COLO668 (cell line): ENCODE measurements around the gene PRR35.
A peak's percentile ranks its signal among the peaks of the same experiment; 100 is the strongest.

ENCODE experiments used
- DNase-seq: peaks from one replicate; lab custom pipeline; 2025; ENCODE audit not compliant: unreplicated experiment; lab: John Stamatoyannopoulos, UW

Gene PRR35

DNA sequence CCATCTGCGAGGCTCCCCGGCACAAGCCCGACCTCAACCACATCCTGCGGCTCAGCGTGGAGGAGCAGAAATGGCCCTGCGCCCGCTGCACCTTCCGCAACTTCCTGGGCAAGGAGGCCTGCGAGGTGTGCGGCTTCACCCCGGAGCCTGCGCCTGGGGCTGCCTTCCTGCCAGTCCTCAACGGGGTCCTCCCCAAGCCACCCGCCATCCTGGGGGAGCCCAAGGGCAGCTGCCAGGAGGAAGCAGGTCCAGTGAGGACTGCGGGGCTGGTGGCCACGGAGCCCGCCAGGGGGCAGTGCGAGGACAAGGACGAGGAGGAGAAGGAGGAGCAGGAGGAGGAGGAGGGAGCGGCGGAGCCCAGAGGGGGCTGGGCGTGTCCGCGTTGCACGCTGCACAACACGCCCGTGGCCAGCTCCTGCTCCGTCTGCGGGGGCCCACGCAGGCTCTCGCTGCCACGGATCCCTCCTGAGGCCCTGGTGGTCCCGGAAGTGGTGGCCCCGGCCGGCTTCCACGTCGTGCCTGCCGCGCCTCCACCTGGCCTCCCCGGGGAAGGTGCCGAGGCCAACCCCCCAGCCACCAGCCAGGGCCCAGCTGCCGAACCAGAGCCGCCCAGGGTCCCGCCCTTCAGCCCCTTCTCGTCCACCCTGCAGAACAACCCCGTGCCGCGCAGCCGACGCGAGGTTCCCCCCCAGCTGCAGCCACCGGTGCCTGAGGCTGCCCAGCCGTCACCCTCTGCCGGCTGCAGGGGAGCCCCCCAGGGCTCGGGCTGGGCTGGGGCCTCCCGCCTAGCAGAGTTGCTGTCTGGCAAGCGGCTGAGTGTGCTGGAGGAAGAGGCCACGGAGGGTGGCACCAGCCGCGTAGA is 13.1 kb upstream of the PRR35 start:
- DNase-seq, result peak; percentile 68

DNA sequence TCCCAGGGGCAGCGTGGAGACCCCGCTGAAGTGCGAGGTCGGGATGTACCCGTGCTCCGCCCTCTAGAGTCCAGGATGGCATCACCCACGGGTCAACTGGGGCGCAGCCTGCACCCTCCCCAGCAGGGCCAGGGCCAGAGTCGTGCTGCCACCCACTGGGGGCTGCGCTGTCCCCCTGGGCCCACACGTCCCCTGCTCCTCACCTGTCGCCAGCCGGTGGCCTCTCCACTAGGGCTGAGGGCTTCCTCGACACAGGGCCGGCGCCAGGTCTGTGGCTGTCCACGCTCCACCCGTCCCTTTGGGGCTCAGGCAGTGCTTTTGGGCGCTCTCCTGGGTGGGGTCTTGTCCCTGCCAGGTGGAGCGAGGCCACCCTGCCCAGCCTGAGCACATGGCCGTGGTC is 11.6 kb upstream of the PRR35 start:
- no peak for DNase-seq

DNA sequence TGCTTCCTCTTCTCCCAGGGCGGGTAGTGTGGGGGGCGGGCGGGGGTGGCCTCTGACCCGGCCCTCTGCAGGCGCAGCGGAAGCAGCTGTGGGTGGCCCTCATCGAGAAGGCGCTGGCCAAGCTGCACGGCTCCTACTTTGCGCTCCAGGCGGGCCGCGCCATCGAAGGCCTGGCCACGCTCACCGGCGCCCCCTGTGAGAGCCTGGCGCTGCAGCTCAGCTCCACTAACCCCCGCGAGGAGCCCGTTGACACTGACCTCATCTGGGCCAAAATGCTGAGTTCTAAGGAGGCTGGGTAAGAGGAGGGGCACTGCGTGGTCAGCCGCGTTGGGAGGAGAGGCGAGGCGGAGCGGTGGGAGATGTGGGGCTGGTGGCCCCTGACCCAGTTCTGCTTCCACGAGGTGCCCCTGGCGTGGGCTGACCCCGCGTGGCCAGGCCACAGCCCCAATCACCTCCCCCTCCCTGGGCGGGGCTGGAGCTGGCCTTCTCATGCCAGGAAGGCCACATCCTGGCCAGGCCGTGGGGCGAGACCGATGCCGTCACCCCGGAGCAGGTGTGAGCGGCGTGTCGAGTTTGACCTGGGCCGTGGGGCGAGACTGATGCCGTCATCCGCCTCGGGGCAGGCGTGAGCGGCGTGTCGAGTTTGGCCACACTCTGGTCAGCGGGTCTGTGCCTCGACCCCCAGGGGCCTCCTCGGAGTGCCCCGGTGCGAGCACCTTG is 10.5 kb upstream of the PRR35 start:
- no peak for DNase-seq

DNA sequence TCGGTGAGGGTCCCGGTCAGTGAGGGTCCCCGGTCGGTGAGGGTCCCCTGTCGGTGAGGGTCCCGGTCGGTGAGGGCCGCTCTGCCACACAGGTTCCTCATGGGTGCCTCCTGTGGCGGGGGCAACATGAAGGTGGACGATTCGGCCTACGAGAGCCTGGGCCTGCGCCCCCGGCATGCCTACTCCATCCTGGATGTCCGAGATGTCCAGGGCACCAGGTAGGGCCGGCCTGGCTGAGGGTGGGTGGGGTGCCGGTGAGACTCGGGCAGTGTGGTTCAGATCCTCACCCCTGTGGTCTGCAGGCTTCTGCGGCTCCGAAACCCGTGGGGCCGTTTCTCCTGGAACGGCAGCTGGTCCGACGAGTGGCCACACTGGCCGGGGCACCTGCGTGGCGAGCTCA is 9.0 kb upstream of the PRR35 start:
- no peak for DNase-seq

DNA sequence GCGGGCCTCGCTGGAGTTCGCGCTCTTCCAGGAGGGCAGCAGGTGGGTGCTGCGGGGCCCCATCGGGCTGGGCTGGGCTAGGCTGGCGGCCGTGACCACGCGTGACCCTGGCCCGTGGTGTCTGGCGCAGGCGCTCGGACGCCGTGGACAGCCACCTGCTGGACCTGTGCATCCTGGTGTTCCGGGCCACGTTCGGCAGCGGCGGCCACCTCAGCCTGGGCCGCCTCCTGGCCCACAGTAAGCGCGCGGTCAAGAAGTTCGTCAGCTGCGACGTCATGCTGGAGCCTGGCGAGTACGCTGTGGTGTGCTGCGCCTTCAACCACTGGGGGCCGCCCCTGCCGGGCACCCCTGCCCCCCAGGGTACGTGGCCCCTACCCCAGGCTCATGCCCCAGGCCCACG is 8.0 kb upstream of the PRR35 start:
- no peak for DNase-seq

DNA sequence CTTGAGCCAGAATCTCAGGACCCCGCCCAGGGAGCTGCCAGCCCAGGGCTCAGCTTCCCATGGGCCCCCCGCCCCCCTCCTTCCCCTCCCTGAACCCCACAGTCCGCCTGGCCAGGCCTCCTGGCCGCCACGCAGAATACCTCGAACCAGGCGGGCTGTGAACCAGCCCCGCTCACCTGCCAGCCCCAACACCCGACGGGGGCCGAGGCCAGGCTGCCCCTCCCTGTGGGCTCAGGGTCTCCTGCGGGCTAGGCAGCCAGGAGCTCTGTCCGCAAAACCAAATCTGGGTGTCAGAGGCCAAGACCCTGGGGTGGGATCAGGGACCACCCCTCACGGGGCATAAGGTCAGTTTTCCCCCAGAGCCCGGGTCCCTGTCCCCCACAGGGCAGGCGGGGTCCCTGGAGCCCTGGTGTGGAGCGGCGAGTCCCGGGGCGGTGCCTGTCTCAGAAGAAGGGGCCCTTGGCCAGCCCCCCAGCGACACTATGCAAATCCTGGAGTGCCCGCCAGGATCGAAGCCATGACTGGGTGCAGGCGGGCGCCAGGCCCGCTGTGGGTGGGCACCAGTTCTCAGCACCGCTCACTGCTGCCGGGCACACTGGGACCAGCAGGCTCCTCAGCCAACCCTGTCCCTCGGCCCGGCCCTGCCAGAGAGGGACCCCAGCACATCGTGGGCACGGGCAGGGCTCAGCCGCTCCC is 6.4 kb upstream of the PRR35 start:
- DNase-seq, result no peak

DNA sequence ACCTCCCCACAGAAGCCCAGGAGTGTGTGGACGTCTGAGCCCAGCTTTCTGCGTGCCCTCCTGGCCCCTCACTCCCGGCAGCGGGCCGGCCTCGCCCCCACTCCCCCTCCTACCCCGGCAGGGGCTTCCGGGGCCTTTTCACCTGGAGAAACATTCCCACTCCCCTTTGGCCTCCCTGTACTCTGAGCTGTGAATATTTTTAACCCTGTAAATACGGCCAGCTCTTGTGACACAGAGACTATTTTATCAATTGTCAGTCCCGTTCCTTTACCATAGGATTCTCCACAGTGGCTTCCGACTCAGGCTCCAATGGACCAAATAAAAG is 5.9 kb upstream of the PRR35 start:
- DNase-seq, result no peak

DNA sequence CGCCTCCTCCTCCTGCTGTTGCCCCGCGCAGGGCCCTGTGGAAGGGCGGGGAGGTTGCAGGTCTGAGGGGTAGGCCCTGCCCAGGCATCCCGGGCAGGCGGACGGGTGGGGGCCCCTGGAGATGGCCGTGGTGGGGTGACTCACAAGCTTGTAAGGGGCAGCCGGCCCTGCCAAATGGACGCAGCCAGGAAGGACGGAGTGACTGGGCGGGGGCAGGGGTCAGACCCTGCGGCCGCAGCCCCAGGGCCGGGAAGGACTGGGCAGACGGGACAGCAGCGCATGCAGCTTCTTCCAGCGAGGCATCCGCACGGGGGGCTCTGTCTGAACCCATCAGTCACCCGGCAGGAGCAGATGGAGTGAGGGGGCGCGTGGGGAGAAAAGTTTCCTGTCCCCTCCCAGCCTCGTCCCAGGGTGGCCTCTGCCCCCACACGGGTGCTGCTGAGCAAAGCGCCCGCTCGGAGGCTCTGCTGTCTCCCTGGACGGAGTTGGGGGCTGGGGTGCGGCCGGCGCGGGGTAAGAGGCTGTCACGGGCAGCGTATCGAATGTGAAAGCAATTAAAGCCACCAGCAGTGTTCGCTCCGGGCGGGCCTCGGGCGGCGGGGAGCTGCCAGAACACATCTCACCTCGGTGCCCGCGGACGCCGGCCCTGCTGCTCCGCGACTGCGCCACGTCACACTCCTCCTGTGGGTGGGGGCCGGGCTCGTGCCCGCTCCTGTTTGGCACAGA is 5.4 kb upstream of the PRR35 start:
- no peak for DNase-seq

DNA sequence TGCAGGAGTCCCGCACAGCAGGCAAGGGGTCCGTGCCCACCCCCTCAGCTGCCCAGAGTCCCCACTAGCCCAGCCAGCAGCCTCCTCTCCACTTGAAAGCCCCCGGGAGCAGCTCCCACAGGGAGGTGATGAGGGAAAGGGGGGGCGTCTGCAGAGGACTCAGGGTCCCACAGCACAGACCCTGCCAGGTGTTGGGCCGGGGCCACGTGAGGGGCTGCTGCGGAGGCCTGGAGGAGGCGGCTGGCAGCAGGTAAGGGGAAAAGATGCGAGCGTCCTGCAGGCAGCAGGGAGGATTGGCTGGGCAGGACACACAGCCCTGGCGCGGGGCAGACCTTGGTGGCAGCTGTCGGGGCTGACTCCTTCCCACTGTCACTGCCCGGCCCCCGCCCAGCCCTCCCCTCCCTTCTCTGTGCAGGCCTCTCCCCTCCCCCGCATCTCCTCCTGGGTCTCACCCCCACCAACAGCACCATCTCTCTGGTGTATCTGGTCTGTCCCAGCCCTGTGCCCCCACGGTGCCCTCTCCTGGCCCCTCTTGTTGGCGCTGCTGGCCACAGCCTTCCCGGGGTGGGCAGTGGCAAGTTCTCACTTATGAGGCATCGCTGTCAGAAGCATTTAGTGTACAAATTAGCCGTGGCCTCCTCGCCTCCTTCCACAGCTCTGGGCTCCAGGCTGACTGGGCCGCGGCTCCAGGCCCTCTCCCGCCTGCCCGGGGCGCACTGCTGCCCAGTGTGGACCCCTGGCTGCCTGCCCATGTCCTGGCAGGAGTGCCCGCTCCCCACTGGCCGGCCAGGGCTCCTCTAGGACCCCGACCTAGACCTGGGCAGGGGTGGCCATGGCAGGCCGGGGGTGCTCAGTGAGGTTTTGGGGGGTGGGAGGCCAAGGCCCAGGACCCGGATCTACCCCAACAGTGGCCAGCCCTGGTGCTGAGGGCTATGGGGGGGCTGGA is 4.4 kb upstream of the PRR35 start:
- DNase-seq, result no peak

DNA sequence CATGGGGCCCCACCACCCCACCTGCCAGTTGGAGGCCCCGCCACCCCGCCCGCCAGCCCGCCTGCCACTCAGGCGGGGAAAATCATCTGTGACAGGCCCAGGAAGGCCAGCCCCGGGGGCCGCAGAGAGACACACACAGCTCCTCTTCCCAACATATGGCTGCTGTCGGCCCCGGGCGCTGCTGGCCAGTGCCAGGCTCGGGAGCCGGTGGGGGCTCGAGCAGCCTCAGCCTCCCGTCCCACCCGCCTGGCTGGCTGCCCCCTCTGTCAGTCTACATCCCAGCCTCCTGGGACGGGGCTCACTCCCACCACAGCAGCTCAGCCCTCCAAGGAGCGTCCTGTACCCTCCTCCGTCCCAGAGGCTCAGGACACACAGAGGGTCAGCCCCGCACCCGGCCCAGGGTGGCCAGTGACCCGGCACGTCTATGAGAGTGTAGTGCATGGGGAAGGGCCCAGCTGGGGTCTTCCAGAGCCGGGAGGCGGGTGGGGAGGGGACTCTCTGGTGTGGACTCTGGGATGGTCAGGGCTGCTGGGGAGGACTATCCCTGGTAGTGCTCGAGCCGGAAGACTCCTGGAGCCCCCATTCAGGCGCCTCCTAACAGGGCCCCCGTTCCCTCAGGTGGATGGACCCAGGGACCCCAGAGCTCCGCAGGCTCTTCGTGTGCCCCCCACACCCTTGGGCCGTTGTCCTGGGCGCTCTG is 3.6 kb upstream of the PRR35 start:
- DNase-seq, result no peak

DNA sequence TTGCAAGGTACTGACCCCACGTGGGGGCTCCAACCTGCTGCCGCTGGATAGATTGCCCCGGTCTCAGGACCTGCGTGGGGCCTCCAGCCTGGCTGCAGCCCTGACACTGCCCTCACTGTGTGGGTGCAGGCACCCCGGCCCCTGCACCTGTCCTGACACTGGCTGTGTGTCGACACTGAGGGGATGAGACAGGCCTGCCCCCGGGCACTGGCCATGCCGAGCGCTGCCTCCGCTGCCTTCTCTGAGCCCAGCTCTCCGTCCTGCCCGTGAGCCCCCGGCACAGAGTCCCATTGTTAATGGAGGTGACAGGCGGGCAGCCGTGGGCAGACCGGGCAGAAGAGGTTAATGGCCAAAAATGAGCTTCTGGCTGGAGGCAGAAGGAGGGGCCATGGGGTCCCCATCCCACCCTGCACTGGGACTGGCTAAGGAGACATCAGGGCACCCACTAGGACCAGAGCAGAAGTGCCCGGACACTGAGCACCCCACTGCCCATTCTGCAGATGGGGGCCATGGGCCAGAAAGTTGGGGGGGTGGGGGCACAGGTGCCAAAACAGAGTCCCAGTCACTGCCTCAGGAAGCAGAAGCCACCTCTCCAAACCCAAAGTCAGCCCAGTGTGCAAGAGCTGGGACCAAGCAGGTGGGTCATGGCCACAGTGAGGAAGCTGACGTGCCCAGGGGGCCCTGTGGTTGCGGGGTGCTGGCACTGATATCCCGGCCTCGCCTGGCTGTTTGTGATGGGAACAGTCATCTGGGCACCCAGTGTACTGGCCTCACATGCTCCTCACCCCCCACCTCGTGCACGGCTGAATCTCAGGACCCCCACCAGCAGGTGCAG is 2.5 kb upstream of the PRR35 start:
- DNase-seq, result no peak

DNA sequence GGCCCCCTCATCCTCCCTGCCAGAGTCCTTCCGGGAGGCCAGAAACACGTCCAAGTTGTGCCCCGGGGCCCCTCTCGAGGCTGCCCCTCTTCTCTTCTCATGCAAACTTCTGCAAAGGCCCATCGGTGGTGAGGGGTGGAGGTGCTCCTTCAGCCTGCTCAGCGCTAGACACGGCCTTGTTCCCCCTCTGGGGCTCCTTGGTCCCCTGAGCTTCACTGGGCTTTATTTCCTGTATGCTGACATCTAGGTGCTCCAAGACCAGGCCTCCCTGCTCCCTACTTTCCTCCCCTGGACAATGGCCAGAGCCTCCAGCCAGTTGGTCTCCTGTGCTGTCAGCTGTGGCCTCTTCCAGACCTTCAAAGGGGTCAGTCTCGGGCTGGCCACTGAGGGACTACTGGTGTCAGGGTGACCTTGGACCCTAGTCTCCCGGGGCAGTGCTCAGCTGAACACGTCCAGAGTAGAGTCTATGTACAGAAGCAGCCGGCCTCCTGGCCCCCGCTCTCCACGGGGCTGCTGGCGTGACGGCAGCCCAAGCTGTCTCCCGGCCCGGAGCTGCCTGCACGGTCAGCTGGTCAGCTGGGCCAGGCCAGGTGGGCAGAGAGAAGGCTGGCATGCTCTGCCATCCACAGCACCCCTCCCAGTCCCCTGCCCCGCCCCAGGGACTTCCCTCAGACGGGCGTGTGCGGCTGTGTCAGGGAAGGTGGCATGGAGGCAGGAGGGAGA is 1.7 kb upstream of the PRR35 start:
- no peak for DNase-seq

DNA sequence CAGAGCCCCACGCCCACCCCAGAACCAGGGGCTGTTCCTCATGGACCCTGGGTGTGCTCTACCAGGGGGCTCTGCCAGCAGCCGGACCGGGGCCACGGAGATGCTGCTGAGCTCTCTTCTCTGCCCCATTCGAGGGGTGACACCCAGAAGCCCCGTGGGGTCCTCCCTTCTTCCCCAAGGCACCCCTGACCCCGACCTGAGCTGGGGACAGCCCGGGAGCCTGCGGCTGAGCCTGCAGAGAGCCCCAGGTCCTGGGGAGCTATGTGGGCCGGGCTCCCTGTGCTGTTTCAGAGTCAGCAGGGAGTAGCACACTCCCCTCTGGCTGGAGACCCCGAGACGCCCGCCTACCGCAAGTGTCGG is 1.2 kb upstream of the PRR35 start:
- DNase-seq, result no peak

DNA sequence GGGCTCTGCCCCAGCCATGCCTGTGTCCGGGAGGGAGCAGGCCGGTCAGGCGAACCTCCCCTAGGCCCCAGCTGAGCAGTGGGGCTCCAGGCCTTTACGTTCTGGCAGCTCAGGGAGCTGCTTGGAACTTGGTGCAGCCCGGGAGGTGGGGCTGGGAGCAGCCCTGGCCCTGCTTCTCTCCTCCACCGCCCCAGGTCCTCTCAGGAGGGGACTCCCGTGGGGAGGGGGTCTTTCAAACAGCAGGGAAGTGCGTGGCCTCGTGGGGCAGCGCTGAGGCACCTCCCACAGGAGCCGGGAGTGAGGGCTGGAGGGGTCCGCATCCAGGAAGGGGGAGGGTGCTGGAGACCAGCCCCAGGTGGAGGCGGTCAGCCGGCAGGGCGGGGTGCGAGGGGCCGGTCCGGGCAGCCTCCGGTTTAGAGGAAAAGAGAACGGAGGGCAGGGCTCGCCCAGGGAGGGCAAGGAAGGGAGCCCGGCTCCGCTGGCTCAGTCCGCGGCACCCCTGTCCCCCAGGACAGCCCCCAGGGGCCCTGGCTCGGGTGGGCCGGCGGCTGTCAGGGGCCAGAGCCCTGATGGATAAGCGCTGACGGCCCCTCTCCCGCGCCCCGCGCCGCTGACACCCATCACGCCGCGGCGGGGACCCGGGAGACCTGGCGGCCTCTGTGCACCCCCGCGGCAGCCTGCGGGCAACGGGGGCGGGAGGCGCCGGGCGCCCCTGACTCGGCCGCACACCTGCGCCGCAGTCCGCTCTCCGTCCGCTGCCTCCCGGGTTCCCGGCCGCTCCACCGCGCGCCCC is 587 bp upstream of the PRR35 start:
- DNase-seq, result no peak

DNA sequence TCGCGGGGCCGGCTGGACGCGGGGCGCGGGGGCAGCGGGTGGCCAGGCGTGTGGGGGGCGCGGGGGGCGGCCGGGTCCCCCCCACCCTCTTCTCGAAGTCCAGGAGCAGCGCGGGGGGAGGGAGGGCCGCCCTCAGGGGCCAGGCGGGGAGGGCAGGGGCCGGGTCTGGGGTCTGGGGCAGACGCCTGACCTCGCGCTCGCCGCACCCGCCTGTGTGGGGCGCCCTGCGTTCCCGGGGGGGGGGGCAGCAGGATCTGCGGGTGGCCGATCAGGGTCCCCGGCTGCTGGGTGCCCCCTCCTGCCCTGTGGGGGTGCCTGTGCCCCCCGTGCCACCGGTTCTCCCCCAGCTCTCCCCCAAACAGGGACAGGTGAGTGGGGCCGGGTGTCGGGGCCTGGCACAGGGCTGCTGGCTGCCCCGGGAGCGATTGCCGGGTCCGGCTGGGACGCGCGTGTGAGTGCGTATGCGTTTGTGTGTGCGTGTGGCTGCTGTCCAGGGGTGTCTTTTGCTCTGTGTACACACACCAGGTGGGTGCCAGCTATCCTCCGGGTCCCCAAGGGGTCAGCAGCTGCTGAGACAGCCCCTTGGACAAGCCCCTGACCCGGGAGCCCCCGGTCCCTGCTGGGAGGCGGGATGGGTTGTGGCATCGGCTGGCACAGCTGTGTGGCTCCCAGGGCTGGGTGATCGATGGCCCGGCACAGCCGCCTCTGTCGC is 663 bp downstream of the PRR35 start:
- no peak for DNase-seq

DNA sequence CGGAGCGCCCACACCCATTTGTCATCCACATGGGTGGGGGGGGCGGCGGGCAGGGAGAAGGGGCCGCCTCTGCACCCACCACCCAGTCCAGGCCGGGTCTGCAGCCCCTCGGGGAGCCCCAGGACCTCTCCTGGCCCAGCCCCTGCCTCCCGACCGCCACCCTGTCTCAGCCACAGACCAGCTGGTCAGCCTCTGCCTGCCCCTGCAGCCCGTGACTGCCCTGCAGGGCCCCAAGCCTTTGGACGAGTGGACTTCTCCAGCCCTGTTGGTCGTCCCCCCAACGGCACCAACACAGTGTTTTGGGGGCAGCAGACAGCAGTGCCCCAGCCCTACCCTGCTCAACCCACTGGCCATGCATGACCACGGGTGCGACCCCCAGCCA is 1.2 kb downstream of the PRR35 start:
- no peak for DNase-seq
